ENCODE measurements around the gene C1QTNF1.

C1QTNF1 gene

DNA sequence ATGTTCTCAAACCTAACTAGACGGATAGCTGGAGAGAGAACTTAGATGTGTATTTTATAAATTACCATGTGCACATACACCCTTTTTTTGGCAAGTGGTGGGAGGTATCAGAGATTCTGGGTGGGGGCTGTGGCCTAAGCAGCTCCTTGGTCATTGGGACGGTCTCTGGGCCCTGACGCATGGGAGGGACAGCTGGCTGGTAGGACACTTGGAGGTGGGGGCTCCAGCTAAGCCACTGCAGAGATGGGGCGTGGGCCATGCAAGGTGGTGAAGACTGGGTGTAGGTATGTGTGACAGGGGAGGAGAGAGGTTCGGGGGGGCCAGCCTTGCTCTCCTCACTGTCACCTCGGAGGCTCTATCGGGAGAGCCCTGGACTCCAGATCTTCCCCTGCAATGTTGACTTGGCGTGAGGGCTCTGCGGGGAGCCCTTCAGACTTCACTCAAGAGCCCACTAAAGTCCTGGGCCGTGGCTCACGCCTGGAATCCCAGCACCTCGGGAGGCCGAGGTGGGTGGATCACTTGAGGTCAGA lies 17.1 kb downstream of the C1QTNF1 start:
- DNase-seq (ENCODE audit: low spot score), result no peak

DNA sequence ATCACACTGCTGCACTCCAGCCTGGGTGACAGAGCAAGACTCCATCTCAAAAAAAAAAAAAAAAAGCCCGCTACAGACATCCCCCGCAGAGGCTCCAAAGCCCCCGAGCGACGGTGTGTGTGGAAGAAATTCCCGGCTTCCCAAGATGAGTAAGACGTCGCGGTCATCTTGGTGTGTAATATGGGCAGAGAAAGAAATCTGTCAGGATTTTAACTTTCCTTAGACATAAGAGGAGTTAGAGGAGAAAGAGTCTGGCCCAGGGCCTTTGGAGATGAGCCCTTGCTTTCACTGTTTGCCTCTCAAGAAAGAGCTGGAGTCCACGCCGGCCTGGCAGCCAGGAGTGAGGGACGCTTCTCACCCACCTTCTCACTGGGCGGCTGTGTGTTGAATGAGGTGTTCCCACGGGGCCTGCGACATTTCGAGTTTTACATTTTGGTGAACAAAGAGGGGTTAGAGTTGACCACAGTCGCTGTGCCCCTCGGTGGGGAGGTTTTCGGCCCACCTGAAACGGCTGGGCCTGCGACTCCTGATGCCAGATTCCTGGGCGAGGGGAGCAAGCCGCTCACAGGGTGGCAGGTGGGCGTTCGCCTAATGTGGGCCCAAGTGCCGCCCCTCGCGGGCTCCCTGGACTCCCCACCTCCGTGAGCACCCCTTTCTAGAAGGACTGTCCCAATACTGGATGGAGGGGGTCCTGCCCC lies 17.9 kb downstream of the C1QTNF1 start:
- DNase-seq (ENCODE audit: low spot score), result no peak

DNA sequence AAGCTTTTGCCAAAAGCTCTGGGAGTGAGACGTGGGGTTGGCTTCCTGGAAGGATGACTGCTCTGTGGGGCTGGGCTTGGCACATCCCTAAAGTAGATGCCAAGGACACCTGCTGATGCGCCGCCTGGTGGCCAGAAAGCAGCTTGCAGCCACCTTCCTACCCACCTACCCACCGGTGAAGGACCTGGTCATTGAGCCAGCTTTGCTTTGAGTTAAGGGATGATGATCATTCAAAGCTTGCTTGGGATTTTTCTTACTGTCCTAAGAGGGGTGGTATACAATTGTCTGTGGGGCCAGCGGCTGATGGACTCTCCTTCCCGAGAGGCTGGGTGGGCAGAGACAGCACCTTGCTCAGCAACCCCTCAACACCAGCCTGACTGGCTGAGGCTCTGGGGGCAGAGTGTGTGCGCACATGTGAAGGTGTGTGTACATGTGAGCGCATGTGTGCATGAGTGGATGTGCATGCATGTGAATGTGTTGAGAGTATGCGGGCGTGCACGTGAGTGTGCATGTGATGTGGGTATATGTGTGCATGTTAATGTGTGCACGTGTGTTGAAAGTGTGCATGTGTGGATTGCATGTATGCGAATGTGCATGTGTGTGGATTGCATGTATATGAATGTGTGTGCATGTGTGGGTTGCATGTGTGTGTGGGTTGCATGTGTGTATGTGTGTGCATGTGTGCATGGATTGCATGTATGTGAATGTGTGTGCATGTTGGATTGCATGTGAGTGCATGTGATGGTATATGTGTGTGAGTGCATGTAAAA lies 18.6 kb downstream of the C1QTNF1 start:
- peak; percentile 54 for DNase-seq (ENCODE audit: low spot score)

DNA sequence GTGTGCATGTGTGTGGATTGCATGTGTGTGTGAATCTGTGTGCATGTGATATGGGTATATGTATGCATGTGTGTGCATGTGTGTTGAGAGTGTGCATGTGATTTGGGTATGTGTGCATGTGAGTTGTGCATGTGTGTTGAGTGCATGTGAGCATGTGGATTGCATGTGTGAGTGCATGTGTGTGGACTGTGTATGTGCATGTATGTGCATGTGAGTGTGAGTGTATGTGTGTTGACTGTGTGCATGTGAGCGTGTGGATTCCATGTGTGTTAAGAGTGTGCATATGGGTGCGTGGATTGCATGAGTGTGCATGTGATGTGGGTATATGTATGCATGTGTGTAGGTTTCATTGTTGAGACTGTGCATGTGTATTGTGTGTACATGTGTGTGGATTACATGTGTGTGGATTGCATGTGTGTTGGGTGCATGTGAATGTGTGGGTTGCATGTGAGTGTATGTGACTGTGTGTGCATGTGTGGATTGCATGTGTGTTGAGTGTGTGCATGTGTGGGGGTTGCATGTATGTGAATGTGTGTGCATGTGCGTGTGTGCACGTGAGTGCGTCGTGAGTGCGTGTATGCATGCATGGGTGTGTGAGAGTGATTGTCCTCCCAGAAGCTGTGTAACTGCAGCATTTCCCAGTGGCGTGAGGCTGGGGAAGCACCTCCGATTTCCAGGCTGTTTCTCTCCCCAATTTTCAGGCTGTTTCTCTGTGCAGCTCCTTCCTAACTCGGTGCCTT lies 19.4 kb downstream of the C1QTNF1 start:
- DNase-seq (ENCODE audit: low spot score), result no peak

DNA sequence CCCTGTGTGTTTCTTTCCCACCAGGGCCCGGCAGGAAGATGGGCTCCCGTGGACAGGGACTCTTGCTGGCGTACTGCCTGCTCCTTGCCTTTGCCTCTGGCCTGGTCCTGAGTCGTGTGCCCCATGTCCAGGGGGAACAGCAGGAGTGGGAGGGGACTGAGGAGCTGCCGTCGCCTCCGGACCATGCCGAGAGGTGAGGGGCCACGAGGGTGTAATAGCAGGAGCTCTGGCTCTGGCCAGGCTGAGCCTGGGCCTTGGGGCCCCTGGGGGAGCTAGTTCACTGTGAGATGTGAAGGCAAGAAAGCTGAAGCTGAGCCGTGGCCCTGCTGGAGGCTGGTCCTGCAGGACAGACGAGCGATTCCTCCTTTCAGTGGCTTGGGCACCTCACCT lies 20.0 kb downstream of the C1QTNF1 start:
- no peak for DNase-seq (ENCODE audit: low spot score)

DNA sequence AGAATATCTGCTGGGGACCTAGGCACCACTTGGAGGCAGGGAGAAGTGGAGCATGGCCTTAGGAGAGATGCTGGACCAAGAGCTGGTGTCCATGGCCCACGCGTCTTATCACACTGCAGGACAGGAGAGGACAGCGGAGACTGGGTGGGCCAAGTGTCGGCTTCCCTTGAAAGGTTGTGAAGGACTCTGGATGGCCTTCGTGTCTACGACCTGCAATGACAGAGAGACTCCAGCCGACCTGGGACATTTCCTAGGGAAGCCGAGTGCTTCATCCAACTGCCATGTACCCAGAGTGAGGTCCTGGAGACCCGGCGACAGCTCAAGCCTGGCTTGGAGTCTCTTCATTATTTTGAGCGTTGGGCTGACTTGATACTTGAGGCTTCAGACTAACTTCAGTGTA lies 20.5 kb downstream of the C1QTNF1 start:
- no peak for DNase-seq (ENCODE audit: low spot score)

DNA sequence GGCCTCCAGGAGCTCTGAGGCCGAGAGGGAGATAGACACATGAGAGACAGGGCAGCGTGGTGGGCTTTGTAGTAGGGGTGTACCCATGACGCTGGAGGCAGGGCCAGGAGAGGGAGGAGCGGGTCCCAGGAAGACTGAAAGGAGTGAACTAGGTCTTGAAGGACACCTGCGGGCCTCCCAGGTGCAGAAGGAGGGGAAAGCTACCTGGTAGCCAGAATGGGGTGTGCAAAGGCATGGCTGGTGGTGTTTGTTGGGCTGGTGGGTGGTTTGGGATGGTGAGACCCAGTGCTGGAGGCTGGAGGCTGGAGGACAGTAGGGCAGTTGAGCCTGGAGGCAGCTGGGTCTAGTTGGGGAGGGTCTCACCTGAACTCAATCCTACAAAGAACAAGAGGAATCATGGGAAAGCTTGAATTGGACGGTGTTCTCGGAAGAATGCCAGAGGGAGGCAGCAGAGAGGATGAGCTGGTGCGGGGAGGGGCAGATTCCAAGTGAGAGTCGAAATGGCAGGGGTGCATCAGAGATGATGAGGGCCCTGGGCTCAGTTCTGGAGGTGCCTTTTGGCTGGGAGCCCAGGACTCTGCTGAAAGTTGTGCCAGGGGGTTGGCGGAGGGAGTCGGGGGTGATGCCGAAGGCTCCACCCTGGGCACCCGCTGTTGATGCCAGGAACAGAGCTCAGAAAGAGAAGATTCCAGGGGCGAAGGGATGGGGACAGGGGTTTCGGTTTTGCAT lies 21.2 kb downstream of the C1QTNF1 start:
- no peak for DNase-seq (ENCODE audit: low spot score)

DNA sequence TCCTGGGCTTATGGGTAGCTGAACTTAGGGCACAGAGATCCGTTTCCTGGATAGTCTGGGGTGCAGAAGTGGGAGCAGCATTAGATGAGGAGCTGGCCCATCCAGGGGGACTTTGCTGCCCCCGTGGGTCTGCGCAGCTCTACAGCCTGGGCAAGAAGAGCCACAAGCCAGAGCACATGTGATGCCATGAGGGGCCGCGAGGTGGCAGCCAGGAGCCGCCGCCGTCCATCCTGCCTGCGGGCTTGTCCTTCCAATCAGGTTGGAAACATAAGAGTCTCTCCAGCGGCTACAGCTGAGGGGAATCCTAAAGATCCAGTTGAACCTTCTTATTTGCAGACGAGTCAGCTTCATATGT lies 21.9 kb downstream of the C1QTNF1 start:
- peak; percentile 49 for DNase-seq (ENCODE audit: low spot score)

DNA sequence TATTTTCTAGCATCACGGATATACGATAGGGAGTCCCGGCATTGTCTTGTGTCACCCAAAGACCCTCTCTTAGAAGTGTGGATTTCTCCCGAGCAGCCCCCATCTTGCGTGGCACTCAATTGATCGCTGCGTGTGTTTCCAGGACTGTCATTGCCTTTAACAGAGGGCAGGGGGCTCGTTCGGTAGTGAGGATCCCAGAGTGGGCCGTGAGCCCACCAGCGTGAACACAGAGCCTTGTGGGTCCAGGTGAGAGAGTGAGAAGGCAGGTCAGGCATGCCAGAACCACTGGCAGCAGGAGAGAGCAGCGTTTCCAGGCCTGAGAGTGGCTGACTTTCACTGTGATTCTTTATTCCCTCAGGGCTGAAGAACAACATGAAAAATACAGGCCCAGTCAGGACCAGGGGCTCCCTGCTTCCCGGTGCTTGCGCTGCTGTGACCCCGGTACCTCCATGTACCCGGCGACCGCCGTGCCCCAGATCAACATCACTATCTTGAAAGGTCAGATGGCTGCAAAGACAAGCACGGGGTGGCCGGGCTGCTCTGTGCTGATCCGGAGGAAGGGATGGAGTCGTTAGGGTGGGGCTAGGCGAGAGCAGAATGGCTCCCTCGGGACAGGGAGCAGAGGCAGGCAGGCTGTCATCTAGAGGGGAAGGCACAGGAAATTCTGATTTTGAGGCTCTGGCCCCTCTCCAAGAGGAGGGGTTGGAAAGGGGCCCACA lies 22.4 kb downstream of the C1QTNF1 start:
- DNase-seq (ENCODE audit: low spot score), result no peak

DNA sequence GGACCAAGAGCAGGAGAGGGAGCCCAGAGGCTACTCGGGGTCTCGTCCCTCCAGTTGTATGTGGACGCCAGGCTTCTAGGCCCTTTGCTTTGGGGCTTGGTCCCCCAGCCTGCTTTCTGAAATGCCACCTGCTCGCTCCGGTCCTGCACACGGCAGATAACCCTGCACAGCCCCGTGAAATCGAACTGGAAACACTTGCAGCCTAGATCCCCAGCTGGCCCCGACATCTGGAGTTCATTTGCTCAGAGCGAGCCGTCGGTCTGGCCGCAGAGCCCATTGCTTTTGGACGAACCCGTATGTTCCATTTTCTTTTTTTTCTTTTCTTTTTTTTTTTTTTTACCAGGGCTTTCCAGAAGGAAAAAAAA lies 22.9 kb downstream of the C1QTNF1 start:
- no peak for DNase-seq (ENCODE audit: low spot score)

DNA sequence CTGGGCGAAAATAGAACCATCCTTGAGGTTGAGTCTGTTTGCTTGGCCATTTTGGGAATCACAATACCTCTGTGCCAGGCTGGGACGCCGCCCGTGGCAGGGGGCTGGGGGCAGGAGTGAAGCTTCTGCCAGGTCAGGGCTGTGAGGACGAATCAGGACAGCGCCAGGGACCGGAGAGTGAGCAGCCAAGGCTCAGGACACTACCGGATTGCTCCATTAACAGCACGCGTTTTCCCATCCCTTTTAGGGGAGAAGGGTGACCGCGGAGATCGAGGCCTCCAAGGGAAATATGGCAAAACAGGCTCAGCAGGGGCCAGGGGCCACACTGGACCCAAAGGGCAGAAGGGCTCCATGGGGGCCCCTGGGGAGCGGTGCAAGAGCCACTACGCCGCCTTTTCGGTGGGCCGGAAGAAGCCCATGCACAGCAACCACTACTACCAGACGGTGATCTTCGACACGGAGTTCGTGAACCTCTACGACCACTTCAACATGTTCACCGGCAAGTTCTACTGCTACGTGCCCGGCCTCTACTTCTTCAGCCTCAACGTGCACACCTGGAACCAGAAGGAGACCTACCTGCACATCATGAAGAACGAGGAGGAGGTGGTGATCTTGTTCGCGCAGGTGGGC lies 23.4 kb downstream of the C1QTNF1 start:
- DNase-seq (ENCODE audit: low spot score), result no peak

DNA sequence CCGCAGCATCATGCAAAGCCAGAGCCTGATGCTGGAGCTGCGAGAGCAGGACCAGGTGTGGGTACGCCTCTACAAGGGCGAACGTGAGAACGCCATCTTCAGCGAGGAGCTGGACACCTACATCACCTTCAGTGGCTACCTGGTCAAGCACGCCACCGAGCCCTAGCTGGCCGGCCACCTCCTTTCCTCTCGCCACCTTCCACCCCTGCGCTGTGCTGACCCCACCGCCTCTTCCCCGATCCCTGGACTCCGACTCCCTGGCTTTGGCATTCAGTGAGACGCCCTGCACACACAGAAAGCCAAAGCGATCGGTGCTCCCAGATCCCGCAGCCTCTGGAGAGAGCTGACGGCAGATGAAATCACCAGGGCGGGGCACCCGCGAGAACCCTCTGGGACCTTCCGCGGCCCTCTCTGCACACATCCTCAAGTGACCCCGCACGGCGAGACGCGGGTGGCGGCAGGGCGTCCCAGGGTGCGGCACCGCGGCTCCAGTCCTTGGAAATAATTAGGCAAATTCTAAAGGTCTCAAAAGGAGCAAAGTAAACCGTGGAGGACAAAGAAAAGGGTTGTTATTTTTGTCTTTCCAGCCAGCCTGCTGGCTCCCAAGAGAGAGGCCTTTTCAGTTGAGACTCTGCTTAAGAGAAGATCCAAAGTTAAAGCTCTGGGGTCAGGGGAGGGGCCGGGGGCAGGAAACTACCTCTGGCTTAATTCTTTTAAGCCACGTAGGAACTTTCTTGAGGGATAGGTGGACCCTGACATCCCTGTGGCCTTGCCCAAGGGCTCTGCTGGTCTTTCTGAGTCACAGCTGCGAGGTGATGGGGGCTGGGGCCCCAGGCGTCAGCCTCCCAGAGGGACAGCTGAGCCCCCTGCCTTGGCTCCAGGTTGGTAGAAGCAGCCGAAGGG lies 24.2 kb downstream of the C1QTNF1 start:
- DNase-seq (ENCODE audit: low spot score), result no peak

DNA sequence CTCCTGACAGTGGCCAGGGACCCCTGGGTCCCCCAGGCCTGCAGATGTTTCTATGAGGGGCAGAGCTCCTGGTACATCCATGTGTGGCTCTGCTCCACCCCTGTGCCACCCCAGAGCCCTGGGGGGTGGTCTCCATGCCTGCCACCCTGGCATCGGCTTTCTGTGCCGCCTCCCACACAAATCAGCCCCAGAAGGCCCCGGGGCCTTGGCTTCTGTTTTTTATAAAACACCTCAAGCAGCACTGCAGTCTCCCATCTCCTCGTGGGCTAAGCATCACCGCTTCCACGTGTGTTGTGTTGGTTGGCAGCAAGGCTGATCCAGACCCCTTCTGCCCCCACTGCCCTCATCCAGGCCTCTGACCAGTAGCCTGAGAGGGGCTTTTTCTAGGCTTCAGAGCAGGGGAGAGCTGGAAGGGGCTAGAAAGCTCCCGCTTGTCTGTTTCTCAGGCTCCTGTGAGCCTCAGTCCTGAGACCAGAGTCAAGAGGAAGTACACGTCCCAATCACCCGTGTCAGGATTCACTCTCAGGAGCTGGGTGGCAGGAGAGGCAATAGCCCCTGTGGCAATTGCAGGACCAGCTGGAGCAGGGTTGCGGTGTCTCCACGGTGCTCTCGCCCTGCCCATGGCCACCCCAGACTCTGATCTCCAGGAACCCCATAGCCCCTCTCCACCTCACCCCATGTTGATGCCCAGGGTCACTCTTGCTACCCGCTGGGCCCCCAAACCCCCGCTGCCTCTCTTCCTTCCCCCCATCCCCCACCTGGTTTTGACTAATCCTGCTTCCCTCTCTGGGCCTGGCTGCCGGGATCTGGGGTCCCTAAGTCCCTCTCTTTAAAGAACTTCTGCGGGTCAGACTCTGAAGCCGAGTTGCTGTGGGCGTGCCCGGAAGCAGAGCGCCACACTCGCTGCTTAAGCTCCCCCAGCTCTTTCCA lies 25.1 kb downstream of the C1QTNF1 start:
- DNase-seq (ENCODE audit: low spot score), result no peak

DNA sequence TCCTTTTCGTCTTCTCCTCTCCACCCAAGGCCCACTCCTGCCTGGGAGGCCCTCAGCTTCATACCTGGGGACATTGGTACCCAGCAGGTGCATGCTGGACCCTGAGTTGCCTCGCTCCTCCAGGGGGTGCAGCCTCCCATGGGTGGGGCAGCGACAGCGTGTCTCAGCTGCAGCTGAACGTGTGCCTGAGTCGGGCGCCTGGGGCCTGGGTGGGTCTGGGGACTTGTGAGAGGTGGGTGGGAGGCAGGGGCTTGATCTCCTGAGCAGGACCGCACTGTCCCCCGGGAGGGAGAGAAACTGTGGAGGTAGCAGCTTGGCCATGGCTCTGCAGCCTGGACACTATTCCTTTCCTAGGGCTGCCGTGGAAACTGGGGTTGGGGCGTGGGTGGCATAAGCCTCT lies 25.9 kb downstream of the C1QTNF1 start:
- DNase-seq (ENCODE audit: low spot score), result no peak

DNA sequence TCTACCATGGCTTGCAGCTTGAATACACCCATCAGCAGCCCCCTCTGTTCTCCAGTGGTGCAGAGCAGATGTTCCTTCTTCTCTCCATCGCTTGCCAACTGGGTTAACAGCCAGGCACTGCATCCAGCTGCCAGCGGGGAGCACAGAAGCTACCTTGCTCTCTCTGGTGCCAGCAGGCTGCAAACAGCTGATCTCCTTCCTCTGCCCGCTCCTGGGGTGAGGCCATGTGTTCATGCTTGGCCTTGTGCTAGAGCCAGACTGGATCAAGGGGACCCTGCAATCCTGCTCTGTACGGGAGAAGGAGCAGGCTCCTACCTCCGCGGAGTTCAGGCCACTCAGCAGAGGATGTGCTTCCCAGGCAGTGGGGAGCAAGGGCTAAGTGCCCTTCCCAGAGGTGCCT lies 26.6 kb downstream of the C1QTNF1 start:
- DNase-seq (ENCODE audit: low spot score), result no peak

DNA sequence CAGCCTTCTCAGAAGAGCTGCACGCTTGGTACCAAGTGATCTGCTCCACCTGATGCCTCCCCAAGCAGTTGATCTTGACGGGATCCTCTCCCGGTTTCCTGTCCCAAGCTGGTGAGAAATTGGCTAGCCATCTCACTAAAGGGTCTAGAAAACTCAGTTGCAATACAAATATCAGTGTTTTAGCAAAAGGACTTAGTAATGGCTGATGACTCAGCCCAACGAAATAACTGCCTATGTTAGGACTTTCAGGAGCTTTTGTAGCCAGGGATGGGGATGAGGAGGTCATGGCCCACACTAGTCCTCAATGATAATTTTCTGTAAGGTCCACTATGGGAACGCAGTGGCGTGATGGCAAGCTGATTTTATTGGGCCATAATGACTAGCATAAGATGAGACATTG lies 27.3 kb downstream of the C1QTNF1 start:
- DNase-seq (ENCODE audit: low spot score), result no peak

DNA sequence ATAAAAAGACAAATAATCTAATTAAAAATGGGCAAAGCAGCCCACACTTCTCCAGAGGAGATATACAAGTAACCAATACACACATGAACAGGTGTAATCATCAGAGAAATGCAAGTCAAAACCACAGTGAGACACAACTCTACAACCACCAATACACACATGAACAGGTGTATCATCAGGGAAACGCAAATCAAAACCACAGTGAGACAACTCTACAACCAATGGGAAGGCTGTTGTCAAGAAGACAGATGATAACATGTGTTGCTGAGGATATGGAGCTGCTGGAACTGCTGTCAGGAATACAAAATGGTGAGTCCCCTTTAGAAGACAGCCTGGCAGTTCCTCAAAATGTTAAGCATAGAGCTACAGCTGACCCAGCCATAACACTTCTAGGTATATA lies 28.2 kb downstream of the C1QTNF1 start:
- no peak for DNase-seq (ENCODE audit: low spot score)

DNA sequence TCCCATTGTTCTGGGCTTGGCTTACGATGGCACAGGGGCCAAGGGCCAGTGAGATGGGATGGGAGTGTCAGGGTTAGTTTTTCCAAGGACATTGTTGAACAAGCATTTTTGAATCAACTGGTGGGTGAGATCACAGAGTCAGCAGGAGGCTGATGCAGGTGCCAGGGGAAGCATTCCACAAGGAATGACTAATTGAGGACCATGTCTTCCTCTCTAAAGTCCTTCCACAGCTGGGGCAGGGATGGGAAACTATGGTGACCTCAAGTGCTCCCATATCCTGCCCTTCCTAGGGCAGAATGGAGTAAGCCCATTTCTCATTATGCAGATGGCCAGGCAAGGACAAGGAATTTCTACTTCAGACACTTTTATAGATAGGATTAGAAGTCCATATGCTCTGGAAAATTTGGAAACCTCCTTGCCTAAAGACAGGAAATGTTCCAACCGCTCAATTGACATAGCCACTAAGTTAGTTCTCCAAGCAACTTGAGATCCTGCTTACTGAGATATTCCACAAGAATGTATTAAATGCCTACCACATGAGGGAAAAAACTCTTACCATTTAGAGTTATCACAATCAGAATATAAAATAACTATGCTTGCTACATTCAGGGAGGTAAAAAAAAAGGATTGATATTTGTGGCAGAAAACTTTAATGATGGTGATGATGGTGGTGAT lies 29.4 kb downstream of the C1QTNF1 start:
- no peak for DNase-seq (ENCODE audit: low spot score)
